GM18873 (cell line): ENCODE measurements around the gene OR51G2.

ENCODE experiments used
- ATAC-seq: cut with Tn5 transposase; IDR thresholded peaks from one replicate; pipeline ENCODE4 v1.9.1; 2021; ENCODE audit warnings: mild to moderate bottlenecking, moderate library complexity, moderate number of reproducible peaks; ENCODE audit not compliant: unreplicated experiment, low FRiP score

OR51G2 gene

GRCh38 chr11:4865855-4866254 is 53.3 kb downstream of the OR51G2 start:
- ATAC-seq, result no peak

- ATAC-seq, result no peak
These were observed 55.3 kb downstream of the OR51G2 start for GRCh38 chr11:4863876-4864275.
